Glomerular endothelial cell (primary cell): Measurements from ENCODE around the gene CYSLTR2. TPM values are rescaled to one million over a fixed set of nuclear protein-coding genes. Genes with fewer than 3 reads are reported as not detected.
"Not testable (repeated sequence)": the region's sequence is repeated elsewhere in the genome, so short reads cannot be mapped to it uniquely, and the experiment has no call there.

ENCODE experiments used
- DNase-seq: peaks from one replicate; pipeline ENCODE4 v3.0.0-alpha.2; 2011; ENCODE audit warnings: low read depth, low spot score; ENCODE audit errors: extremely low read depth
- total RNA-seq: library from RNA; depleted of rRNA; stranded (reverse); fragments of >200 nt; gene quantifications from 2 replicates; pipeline ENCODE4 v1.2.3, GENCODE V29; 2015

The CYSLTR2 gene
- total RNA-seq, 1 donor from 2014 or later, result 0.18 TPM

- no peak for DNase-seq
Observed at GRCh38 chr13:48686636-48687210, 33.0 kb downstream of the CYSLTR2 start.

GRCh38 chr13:48687249-48687648 is 33.5 kb downstream of the CYSLTR2 start:
- DNase-seq, result no peak

- no peak for DNase-seq
Observed at GRCh38 chr13:48693998-48694397, 40.3 kb downstream of the CYSLTR2 start.

GRCh38 chr13:48695776-48696175 is 42.0 kb downstream of the CYSLTR2 start:
- no peak for DNase-seq

- not testable (repeated sequence) for DNase-seq
Observed at GRCh38 chr13:48696676-48697075, 42.9 kb downstream of the CYSLTR2 start.

GRCh38 chr13:48707405-48707804 is 53.7 kb downstream of the CYSLTR2 start:
- no peak for DNase-seq

GRCh38 chr13:48708764-48709163 is 55.0 kb downstream of the CYSLTR2 start:
- no peak for DNase-seq

GRCh38 chr13:48709213-48709612 is 55.5 kb downstream of the CYSLTR2 start:
- no peak for DNase-seq

GRCh38 chr13:48710160-48710559 is 56.4 kb downstream of the CYSLTR2 start:
- DNase-seq, result no peak

GRCh38 chr13:48712141-48712540 is 58.4 kb downstream of the CYSLTR2 start:
- no peak for DNase-seq

GRCh38 chr13:48715977-48716376 is 62.2 kb downstream of the CYSLTR2 start:
- DNase-seq, result no peak

GRCh38 chr13:48720621-48721020 is 66.9 kb downstream of the CYSLTR2 start:
- no peak for DNase-seq

- no peak for DNase-seq
Observed at GRCh38 chr13:48723168-48723567, 69.4 kb downstream of the CYSLTR2 start.

GRCh38 chr13:48725271-48725670 is 71.5 kb downstream of the CYSLTR2 start:
- no peak for DNase-seq

GRCh38 chr13:48726711-48727110 is 73.0 kb downstream of the CYSLTR2 start:
- no peak for DNase-seq

- no peak for DNase-seq
Observed at GRCh38 chr13:48727241-48728011, 73.7 kb downstream of the CYSLTR2 start.

- DNase-seq, result no peak
Observed at GRCh38 chr13:48728226-48728625, 74.5 kb downstream of the CYSLTR2 start.

GRCh38 chr13:48728876-48729275 is 75.1 kb downstream of the CYSLTR2 start:
- DNase-seq, result no peak

- no peak for DNase-seq
Observed at GRCh38 chr13:48729856-48730255, 76.1 kb downstream of the CYSLTR2 start.

GRCh38 chr13:48731001-48731658 is 77.4 kb downstream of the CYSLTR2 start:
- no peak for DNase-seq

GRCh38 chr13:48731957-48732569 is 78.3 kb downstream of the CYSLTR2 start:
- DNase-seq, result peak; percentile 14
